ENCODE data around the gene LPCAT1.
"Not testable (repeated sequence)": the region's sequence is repeated elsewhere in the genome, so short reads cannot be mapped to it uniquely, and the experiment has no call there.

DNA sequence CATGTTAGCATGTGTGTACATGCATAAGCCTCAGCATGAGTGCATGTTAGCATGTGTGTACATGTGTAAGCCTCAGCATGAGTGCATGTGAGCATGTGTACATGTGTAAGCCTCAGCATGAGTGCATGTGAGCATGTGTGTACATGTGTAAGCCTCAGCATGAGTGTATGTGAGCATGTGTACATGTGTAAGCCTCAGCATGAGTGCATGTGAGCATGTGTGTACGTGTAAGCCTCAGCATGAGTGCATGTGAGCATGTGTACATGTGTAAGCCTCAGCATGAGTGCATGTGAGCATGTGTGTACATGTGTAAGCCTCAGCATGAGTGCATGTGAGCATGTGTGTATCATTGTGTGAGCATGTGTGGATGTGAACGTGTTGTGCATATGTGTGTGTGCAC, 64.3 kb downstream of the LPCAT1 start:
- TF ChIP-seq, protein P1, sequence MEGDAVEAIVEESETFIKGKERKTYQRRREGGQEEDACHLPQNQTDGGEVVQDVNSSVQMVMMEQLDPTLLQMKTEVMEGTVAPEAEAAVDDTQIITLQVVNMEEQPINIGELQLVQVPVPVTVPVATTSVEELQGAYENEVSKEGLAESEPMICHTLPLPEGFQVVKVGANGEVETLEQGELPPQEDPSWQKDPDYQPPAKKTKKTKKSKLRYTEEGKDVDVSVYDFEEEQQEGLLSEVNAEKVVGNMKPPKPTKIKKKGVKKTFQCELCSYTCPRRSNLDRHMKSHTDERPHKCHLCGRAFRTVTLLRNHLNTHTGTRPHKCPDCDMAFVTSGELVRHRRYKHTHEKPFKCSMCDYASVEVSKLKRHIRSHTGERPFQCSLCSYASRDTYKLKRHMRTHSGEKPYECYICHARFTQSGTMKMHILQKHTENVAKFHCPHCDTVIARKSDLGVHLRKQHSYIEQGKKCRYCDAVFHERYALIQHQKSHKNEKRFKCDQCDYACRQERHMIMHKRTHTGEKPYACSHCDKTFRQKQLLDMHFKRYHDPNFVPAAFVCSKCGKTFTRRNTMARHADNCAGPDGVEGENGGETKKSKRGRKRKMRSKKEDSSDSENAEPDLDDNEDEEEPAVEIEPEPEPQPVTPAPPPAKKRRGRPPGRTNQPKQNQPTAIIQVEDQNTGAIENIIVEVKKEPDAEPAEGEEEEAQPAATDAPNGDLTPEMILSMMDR (IDR thresholded peaks at IDR 0.05): not testable (repeated sequence)
- not testable (repeated sequence) for TF ChIP-seq POLR2A (IDR thresholded peaks at IDR 0.05)

Measured in lower leg skin (tissue), 3 donors.